ENCODE results near the gene TMEM128. TPM values are rescaled to one million over a fixed set of nuclear protein-coding genes. Genes with fewer than 3 reads are reported as not detected.

TMEM128 gene
- total and polyA plus RNA-seq, 2 of the 13 experiments (the other 11 are each of a cell fraction or from before 2014, with no cell fraction given): 19.4 to 27.9 TPM

- TF ChIP-seq, protein P1, sequence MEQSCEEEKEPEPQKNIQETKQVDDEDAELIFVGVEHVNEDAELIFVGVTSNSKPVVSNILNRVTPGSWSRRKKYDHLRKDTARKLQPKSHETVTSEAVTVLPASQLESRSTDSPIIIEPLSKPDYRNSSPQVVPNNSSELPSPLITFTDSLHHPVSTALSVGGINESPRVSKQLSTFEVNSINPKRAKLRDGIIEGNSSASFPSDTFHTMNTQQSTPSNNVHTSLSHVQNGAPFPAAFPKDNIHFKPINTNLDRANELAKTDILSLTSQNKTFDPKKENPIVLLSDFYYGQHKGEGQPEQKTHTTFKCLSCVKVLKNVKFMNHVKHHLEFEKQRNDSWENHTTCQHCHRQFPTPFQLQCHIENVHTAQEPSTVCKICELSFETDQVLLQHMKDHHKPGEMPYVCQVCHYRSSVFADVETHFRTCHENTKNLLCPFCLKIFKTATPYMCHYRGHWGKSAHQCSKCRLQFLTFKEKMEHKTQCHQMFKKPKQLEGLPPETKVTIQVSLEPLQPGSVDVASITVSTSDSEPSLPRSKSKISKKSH (CRISPR knock-in tag; IDR thresholded peaks at IDR 0.05; ENCODE audit: borderline replicate concordance): no peak
- TF ChIP-seq NCOA5 (CRISPR knock-in tag; IDR thresholded peaks at IDR 0.05) (no peak), ONECUT2 (CRISPR knock-in tag; IDR thresholded peaks at IDR 0.05) (0 out of 2 replicates have a peak, but pooled peaks have one; percentile 15), ZFY (CRISPR knock-in tag; IDR thresholded peaks at IDR 0.05) (no peak), ZSCAN31 (CRISPR knock-in tag; IDR thresholded peaks at IDR 0.05; ENCODE audit: low read depth) (no peak), SIN3A (IDR thresholded peaks at IDR 0.05; ENCODE audit: borderline replicate concordance, low read depth, low read length) (no peak), IRX3 (CRISPR knock-in tag; IDR thresholded peaks at IDR 0.05; ENCODE audit: borderline replicate concordance, low read depth) (no peak), STAG1 (CRISPR knock-in tag; IDR thresholded peaks at IDR 0.05) (no peak), ZNF382 (CRISPR knock-in tag; IDR thresholded peaks at IDR 0.05; ENCODE audit: borderline replicate concordance) (no peak), ZNF629 (CRISPR knock-in tag; conservative IDR thresholded peaks at IDR 0.05) (peak; percentile 41; the same call in 1 of the 2 replicates), ZNF546 (CRISPR knock-in tag; conservative IDR thresholded peaks at IDR 0.05) (no peak), MYNN (CRISPR knock-in tag; IDR thresholded peaks at IDR 0.05; ENCODE audit: low read depth) (no peak), KMT2B (CRISPR knock-in tag; IDR thresholded peaks at IDR 0.05) (0 out of 2 replicates have a peak, but pooled peaks have one; percentile 35), HNRNPH1 (optimal IDR thresholded peaks at IDR 0.05; ENCODE audit: low read depth, low read length) (no peak), HDAC1 (CRISPR knock-in tag; IDR thresholded peaks at IDR 0.05) (peak; percentile 76), FOSL1 (CRISPR knock-in tag; IDR thresholded peaks at IDR 0.05; ENCODE audit: borderline replicate concordance) (no peak)
- TF ChIP-seq, protein P2, sequence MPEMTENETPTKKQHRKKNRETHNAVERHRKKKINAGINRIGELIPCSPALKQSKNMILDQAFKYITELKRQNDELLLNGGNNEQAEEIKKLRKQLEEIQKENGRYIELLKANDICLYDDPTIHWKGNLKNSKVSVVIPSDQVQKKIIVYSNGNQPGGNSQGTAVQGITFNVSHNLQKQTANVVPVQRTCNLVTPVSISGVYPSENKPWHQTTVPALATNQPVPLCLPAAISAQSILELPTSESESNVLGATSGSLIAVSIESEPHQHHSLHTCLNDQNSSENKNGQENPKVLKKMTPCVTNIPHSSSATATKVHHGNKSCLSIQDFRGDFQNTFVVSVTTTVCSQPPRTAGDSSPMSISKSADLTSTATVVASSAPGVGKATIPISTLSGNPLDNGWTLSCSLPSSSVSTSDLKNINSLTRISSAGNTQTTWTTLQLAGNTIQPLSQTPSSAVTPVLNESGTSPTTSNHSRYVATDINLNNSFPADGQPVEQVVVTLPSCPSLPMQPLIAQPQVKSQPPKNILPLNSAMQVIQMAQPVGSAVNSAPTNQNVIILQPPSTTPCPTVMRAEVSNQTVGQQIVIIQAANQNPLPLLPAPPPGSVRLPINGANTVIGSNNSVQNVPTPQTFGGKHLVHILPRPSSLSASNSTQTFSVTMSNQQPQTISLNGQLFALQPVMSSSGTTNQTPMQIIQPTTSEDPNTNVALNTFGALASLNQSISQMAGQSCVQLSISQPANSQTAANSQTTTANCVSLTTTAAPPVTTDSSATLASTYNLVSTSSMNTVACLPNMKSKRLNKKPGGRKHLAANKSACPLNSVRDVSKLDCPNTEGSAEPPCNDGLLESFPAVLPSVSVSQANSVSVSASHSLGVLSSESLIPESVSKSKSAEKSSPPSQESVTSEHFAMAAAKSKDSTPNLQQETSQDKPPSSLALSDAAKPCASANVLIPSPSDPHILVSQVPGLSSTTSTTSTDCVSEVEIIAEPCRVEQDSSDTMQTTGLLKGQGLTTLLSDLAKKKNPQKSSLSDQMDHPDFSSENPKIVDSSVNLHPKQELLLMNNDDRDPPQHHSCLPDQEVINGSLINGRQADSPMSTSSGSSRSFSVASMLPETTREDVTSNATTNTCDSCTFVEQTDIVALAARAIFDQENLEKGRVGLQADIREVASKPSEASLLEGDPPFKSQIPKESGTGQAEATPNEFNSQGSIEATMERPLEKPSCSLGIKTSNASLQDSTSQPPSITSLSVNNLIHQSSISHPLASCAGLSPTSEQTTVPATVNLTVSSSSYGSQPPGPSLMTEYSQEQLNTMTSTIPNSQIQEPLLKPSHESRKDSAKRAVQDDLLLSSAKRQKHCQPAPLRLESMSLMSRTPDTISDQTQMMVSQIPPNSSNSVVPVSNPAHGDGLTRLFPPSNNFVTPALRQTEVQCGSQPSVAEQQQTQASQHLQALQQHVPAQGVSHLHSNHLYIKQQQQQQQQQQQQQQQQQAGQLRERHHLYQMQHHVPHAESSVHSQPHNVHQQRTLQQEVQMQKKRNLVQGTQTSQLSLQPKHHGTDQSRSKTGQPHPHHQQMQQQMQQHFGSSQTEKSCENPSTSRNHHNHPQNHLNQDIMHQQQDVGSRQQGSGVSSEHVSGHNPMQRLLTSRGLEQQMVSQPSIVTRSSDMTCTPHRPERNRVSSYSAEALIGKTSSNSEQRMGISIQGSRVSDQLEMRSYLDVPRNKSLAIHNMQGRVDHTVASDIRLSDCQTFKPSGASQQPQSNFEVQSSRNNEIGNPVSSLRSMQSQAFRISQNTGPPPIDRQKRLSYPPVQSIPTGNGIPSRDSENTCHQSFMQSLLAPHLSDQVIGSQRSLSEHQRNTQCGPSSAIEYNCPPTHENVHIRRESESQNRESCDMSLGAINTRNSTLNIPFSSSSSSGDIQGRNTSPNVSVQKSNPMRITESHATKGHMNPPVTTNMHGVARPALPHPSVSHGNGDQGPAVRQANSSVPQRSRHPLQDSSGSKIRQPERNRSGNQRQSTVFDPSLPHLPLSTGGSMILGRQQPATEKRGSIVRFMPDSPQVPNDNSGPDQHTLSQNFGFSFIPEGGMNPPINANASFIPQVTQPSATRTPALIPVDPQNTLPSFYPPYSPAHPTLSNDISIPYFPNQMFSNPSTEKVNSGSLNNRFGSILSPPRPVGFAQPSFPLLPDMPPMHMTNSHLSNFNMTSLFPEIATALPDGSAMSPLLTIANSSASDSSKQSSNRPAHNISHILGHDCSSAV (CRISPR knock-in tag; IDR thresholded peaks at IDR 0.05; ENCODE audit: borderline replicate concordance): no peak
- TF ChIP-seq, protein P3, sequence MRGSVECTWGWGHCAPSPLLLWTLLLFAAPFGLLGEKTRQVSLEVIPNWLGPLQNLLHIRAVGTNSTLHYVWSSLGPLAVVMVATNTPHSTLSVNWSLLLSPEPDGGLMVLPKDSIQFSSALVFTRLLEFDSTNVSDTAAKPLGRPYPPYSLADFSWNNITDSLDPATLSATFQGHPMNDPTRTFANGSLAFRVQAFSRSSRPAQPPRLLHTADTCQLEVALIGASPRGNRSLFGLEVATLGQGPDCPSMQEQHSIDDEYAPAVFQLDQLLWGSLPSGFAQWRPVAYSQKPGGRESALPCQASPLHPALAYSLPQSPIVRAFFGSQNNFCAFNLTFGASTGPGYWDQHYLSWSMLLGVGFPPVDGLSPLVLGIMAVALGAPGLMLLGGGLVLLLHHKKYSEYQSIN (CRISPR knock-in tag; IDR thresholded peaks at IDR 0.05; ENCODE audit: borderline replicate concordance): no peak
Observed at GRCh38 chr4:4259484-4260100, 11.6 kb upstream of the TMEM128 start (continued).

Data from HepG2 (cell line).